GM23248 (cell line): ENCODE results near the gene EPS8L2.

ENCODE experiments used
- EZH2 ChIP-seq: fragments of 200-600 bp; sonication (generic); IDR thresholded peaks from 2 replicates; pipeline ENCODE4 v1.6.1; 2018; ENCODE audit warnings: antibody characterized with exemption, mild to moderate bottlenecking; ENCODE audit not compliant: insufficient read depth, poor library complexity, severe bottlenecking
- EZH2phosphoT487 ChIP-seq: fragments of 200-600 bp; sonication (generic); IDR thresholded peaks from 2 replicates; pipeline ENCODE4 v1.6.1; 2018; ENCODE audit warnings: antibody characterized with exemption, moderate library complexity, mild to moderate bottlenecking, low read depth; ENCODE audit not compliant: insufficient read depth

DNA sequence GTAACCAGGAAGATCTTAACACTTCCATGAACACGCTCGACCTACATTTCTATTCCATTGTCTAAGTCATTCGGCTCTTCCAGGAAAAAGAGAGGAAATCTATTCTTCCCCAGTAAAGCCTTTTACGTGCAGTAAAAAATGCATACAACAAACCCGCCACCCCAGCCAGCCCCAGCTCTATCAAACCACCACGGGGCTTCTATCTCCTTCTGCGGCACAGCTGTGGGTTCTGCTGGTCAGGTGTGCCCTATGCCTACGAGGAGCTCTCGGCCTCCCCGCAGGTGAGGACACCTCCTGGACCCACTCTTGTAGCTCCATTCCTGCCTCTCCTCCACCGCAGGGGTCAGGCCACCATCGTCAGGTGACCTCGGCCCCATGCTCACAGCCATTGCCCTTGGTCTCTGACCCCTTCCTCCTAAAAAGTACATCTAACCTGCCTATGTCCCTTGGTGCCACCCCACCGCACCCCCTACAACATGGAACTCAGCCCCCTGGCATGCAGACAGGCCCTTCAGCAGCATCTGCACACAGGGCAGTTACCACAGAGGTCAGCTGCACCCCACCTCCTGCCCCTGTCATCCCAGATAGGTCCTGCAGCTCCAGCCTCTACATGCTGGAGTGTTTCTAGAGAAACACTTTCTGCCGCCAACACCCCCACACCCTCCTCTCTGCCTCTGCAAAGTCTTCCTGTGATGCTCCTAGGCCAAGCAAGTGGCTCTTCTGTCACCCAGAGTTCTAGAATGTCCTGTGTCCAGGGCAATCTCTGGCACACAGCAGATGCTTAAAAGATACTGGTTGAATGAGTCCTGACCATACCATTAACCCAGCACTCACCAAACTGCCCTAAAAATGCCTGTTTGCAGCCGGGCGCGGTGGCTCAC lies 14.1 kb upstream of the EPS8L2 start:
- TF ChIP-seq EZH2 (no peak), EZH2phosphoT487 (no peak)
